KBM-7 (cell line): ENCODE data around the gene GABBR1.

ENCODE experiments used
- DNase-seq: peaks from one replicate; pipeline ENCODE4 v3.0.0-alpha.2; 2015
- in situ Hi-C: fragments of 300-500 bp; cut with MboI; formaldehyde crosslinking; loops from 2 replicates; pipeline ENCODE4 v1.14.3; 2020; ENCODE audit warnings: low sequenced_read_pairs, low pct_unique_long_range_greater_than_20kb, mixed read lengths

Gene GABBR1

GRCh38 chr6:29517245-29517644 lies 115.7 kb downstream of the GABBR1 start:
- DNase-seq: no peak
- in situ Hi-C loops: no loop called here

GRCh38 chr6:29516108-29516507 lies 116.9 kb downstream of the GABBR1 start:
- peak; percentile 45 for DNase-seq
- in situ Hi-C loops: no loop called here

- DNase-seq: no peak
- in situ Hi-C loops: no loop called here
Observed at GRCh38 chr6:29510746-29511300, 122.2 kb downstream of the GABBR1 start.

DNA sequence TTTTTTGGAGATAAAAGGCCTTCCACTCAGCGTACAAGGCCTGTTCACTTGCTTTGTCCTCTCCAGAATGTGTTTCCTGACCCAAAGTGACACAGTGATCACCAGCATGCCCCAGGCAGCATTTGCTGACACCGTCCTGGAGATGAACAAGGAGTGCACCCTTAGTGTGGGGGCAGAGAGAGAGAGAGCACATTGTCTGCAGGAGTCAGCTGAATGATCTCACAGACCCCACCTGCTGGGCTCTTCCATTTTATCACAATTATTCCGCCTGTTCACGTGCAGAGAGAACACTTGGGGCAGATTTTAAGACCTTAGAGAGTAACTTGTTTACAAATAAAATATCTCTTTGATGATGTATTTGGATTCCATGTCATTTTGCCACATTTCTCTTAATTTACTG lies 122.8 kb downstream of the GABBR1 start:
- no peak for DNase-seq
- in situ Hi-C loops: no loop called here
